Keratinocyte (primary cell): ENCODE data around the gene PXDN. TPM values are rescaled to one million over a fixed set of nuclear protein-coding genes. Genes with fewer than 3 reads are reported as not detected.

Experiments used
- DNase-seq: peaks from one replicate; pipeline ENCODE4 v3.0.0-alpha.2; 2011; ENCODE audit warnings: low read depth, missing footprints, low spot score
- FAIRE-seq: peaks from 2 replicates; lab custom pipeline; 2011; peaks lifted over from hg19 to GRCh38; lab: Jason Lieb, UNC
- H2AFZ ChIP-seq: 2 replicates; pipeline ENCODE4 v1.6.0; 2012; ENCODE audit warnings: low read length, control low read depth, inconsistent platforms; ENCODE audit not compliant: control insufficient read depth
- H3K27ac ChIP-seq: 2 replicates; pipeline ENCODE4 v1.5.1; 2011; ENCODE audit warnings: low read length; ENCODE audit not compliant: control insufficient read depth, insufficient read depth
- H3K27me3 ChIP-seq: 3 replicates; pipeline ENCODE4 v1.6.0; 2011; ENCODE audit warnings: low read length; ENCODE audit not compliant: control insufficient read depth, insufficient read depth; ENCODE audit errors: extremely low read depth
- H3K36me3 ChIP-seq, 2 experiments: 2 replicates in 1 of 2; 3 replicates in 1 of 2; pipeline ENCODE4 v1.5.1; 2011; ENCODE audit warnings: low read length in 2 of 2, mild to moderate bottlenecking in 1 of 2; ENCODE audit not compliant: control insufficient read depth in 2 of 2, insufficient read depth in 2 of 2; ENCODE audit errors: extremely low read depth in 1 of 2
- H3K4me1 ChIP-seq: 3 replicates; pipeline ENCODE4 v1.5.1; 2011; ENCODE audit warnings: low read length; ENCODE audit not compliant: control insufficient read depth, insufficient read depth; ENCODE audit errors: extremely low read depth
- H3K4me2 ChIP-seq: 3 replicates; pipeline ENCODE4 v1.6.0; 2011; ENCODE audit warnings: low read depth, low read length; ENCODE audit not compliant: control insufficient read depth, insufficient read depth; ENCODE audit errors: extremely low read depth
- H3K4me3 ChIP-seq, 3 experiments: fragments of 200-600 bp in 1 of 3; sonication (generic) in 1 of 3; 2 replicates in 2 of 3; 3 replicates in 1 of 3; pipeline ENCODE4 v1.5.1; 2011 to 2016; ENCODE audit warnings: low read length in 3 of 3, mild to moderate bottlenecking in 3 of 3, control low read depth in 2 of 3, inconsistent platforms in 1 of 3, low read depth in 1 of 3, mixed read lengths in 1 of 3, mixed run types in 1 of 3, moderate library complexity in 1 of 3; ENCODE audit not compliant: control insufficient read depth in 2 of 3, insufficient read depth in 2 of 3; ENCODE audit errors: extremely low read depth in 1 of 3
- H3K79me2 ChIP-seq: 2 replicates; pipeline ENCODE4 v1.6.0; 2012; ENCODE audit warnings: low read length; ENCODE audit not compliant: control insufficient read depth, insufficient read depth
- H3K9ac ChIP-seq: 3 replicates; pipeline ENCODE4 v1.6.0; 2011; ENCODE audit warnings: low read length; ENCODE audit not compliant: control insufficient read depth, insufficient read depth; ENCODE audit errors: extremely low read depth
- H3K9me1 ChIP-seq: 3 replicates; pipeline ENCODE4 v1.6.0; 2011; ENCODE audit warnings: low read length; ENCODE audit not compliant: control insufficient read depth, insufficient read depth; ENCODE audit errors: extremely low read depth
- H3K9me3 ChIP-seq: 2 replicates; pipeline ENCODE4 v1.5.1; 2012; ENCODE audit warnings: low read depth, low read length; ENCODE audit not compliant: control insufficient read depth
- H4K20me1 ChIP-seq: 3 replicates; pipeline ENCODE4 v1.6.0; 2011; ENCODE audit warnings: low read length; ENCODE audit not compliant: control insufficient read depth, insufficient read depth; ENCODE audit errors: extremely low read depth
- EZH2 ChIP-seq: IDR thresholded peaks from one replicate; pipeline ENCODE4 v1.6.1; 2012; ENCODE audit warnings: inconsistent platforms, mild to moderate bottlenecking, low read length, moderate library complexity
- dilution Hi-C: fragments of 300-500 bp; cut with MboI; formaldehyde crosslinking; loops from one replicate; pipeline ENCODE4 v1.7.0; 2020; ENCODE audit warnings: low sequenced_read_pairs; ENCODE audit not compliant: extremely low pct_ligation_motif_present
- polyA plus RNA-seq, 5 experiments: library from polyadenylated mRNA; depleted of rRNA in 3 of 5; stranded (reverse) in 3 of 5; stranded (forward) in 1 of 5; unstranded in 1 of 5; fragments of >200 nt; gene quantifications; 1 replicate in 1 of 5; 2 replicates in 3 of 5; 3 replicates in 1 of 5; pipeline versions ENCODE4 v1.2.1 to v1.2.3, GENCODE V29; 2011 to 2012; ENCODE audit warnings: missing spikeins in 2 of 5, low read depth in 1 of 5, low replicate concordance in 1 of 5
- TF ChIP-seq, protein P1 (sequence below), 3 experiments: IDR thresholded peaks in 1 of 3; conservative IDR thresholded peaks in 1 of 3; optimal IDR thresholded peaks in 1 of 3; 2 replicates in 2 of 3; 3 replicates in 1 of 3; pipeline versions ENCODE3 to v1.5.1; 2011; ENCODE audit warnings: low read length in 3 of 3, mild to moderate bottlenecking in 3 of 3, moderate library complexity in 2 of 3, control low read depth in 1 of 3, inconsistent platforms in 1 of 3; ENCODE audit not compliant: insufficient read depth in 2 of 3; ENCODE audit errors: extremely low read depth in 1 of 3

The PXDN gene
- polyA plus RNA-seq, 1 donor (not counting 4 experiments of a cell fraction or from before 2014, with no cell fraction given) = 36.7 TPM

DNA sequence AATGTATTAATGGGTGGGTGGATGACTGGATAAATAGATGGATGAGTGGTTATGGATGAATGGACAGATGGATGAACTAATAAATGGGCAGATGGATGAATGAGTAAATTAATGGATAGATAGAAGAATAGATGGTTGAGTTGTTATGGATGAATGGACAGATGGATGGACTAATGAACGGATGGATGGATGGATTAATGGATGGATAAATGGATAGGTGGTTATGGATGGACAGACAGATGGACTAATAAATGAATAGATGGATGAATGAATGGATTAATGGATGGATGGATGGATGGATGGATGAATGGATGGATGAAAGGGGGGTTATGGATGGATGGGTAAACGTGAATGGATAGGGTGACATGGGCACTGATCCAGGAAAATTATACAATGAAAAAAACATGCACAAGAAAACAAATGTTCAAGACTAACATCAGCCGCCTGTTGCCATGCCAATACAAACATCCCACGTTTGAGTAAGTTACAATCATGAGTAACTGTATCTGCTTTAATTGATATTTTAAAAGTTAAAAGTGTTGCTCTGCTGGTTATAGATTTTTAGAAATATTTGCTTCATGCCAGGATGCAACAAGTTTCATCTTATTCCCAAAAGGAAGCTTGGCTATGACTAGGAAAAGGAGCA is 20.8 kb downstream of the PXDN start:
- H2AFZ ChIP-seq = no peak overlapping the region
- DNase-seq (no peak), FAIRE-seq (no peak)
- H3K9me1 ChIP-seq = no peaks in the 10 kb centered on the region
- H3K27me3 ChIP-seq = no peaks in the 10 kb centered on the region
- peaks cover 23% of the 10 kb centered on the region for H3K4me1 ChIP-seq
- H3K9me3 ChIP-seq = no peaks in the 10 kb centered on the region
- no peak overlapping the region for H3K4me2 ChIP-seq
- no peaks in the 10 kb centered on the region for H4K20me1 ChIP-seq
- H3K36me3 ChIP-seq = no peaks in the 10 kb centered on the region
- H3K9ac ChIP-seq = no peak overlapping the region
- TF ChIP-seq, protein P1, sequence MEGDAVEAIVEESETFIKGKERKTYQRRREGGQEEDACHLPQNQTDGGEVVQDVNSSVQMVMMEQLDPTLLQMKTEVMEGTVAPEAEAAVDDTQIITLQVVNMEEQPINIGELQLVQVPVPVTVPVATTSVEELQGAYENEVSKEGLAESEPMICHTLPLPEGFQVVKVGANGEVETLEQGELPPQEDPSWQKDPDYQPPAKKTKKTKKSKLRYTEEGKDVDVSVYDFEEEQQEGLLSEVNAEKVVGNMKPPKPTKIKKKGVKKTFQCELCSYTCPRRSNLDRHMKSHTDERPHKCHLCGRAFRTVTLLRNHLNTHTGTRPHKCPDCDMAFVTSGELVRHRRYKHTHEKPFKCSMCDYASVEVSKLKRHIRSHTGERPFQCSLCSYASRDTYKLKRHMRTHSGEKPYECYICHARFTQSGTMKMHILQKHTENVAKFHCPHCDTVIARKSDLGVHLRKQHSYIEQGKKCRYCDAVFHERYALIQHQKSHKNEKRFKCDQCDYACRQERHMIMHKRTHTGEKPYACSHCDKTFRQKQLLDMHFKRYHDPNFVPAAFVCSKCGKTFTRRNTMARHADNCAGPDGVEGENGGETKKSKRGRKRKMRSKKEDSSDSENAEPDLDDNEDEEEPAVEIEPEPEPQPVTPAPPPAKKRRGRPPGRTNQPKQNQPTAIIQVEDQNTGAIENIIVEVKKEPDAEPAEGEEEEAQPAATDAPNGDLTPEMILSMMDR (optimal IDR thresholded peaks at IDR 0.05 in 1 of 3, IDR thresholded peaks at IDR 0.05 in 1 of 3, conservative IDR thresholded peaks at IDR 0.05 in 1 of 3; ENCODE audit: extremely low read depth in 1 of 3, insufficient read depth in 2 of 3, low read length in 3 of 3) = no peak
- TF ChIP-seq EZH2 = no peak
- dilution Hi-C loops = no loop called here
- H3K27ac ChIP-seq = no peak overlapping the region
- peaks cover 57% of the 10 kb centered on the region for H3K79me2 ChIP-seq
- no peak overlapping the region for H3K4me3 ChIP-seq

DNA sequence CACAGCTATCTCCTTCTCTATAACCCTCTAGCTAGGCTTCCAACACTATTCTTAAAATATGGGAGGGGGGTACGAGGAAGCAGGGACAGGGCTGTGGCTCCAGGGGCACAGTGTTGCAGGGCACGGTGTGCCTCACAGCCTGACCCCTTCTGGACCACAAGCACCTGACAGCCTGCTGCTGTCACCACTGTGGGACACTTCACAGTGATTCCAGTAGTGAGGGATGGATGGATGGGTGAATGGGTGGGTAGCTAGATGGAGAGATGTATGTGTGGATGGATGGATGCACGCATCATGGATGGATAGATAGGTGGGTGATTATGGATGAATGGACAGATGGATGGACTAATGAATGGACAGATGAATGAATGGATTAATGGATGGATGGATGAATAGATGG is 21.6 kb downstream of the PXDN start:
- H3K9ac ChIP-seq = peak overlapping the region; percentile 77
- H3K9me1 ChIP-seq = no peaks in the 10 kb centered on the region
- H2AFZ ChIP-seq = no peak overlapping the region
- H3K4me2 ChIP-seq = no peak overlapping the region
- DNase-seq (no peak), FAIRE-seq (no peak)
- dilution Hi-C loops = no loop called here
- no peaks in the 10 kb centered on the region for H4K20me1 ChIP-seq
- H3K4me3 ChIP-seq = no peak overlapping the region
- H3K36me3 ChIP-seq = no peaks in the 10 kb centered on the region
- H3K9me3 ChIP-seq = no peaks in the 10 kb centered on the region
- peak overlapping the region; percentile 93 for H3K27ac ChIP-seq
- H3K27me3 ChIP-seq = no peaks in the 10 kb centered on the region
- H3K4me1 ChIP-seq = peaks cover 27% of the 10 kb centered on the region
- peaks cover 56% of the 10 kb centered on the region for H3K79me2 ChIP-seq
- TF ChIP-seq, protein P1 (optimal IDR thresholded peaks at IDR 0.05 in 1 of 3, IDR thresholded peaks at IDR 0.05 in 1 of 3, conservative IDR thresholded peaks at IDR 0.05 in 1 of 3; ENCODE audit: extremely low read depth in 1 of 3, insufficient read depth in 2 of 3, low read length in 3 of 3) = no peak
- TF ChIP-seq EZH2 = no peak
